Measurements from ENCODE around the gene NOD2. TPM values are rescaled to one million over a fixed set of nuclear protein-coding genes. Genes with fewer than 3 reads are reported as not detected.

NOD2 gene
- total RNA-seq, 1 donor from 2014 or later: 2.9 TPM

GRCh38 chr16:50712560-50712898 is 19.1 kb downstream of the NOD2 start:
- Mint-ChIP-seq H3K4me1 (peaks cover 23% of the 10 kb centered on the region), H3K4me3 (no peak overlapping the region), H3K36me3 (ENCODE audit: low read depth) (no peaks in the 10 kb centered on the region), H3K9me3 (no peaks in the 10 kb centered on the region), H3K27me3 (no peaks in the 10 kb centered on the region), H3K27ac (no peak overlapping the region)
- DNase-seq (no peak), ATAC-seq (ENCODE audit: low read depth) (no peak)
- no peak for TF ChIP-seq CTCF (IDR thresholded peaks at IDR 0.05)
- ChIA-PET CTCF (no interaction called here), POLR2A (no interaction called here)
- intact Hi-C loops (cut with micrococcal nuclease): no loop called here

- no peak overlapping the region for H3K27ac Mint-ChIP-seq
- no peak for TF ChIP-seq CTCF (IDR thresholded peaks at IDR 0.05)
- DNase-seq (no peak), ATAC-seq (ENCODE audit: low read depth) (no peak)
- H3K4me1 Mint-ChIP-seq: peaks cover 23% of the 10 kb centered on the region
- ChIA-PET CTCF (no interaction called here), POLR2A (no interaction called here)
- no peaks in the 10 kb centered on the region for H3K9me3 Mint-ChIP-seq
- no peaks in the 10 kb centered on the region for H3K27me3 Mint-ChIP-seq
- intact Hi-C loops (cut with micrococcal nuclease): no loop called here
- no peak overlapping the region for H3K4me3 Mint-ChIP-seq
- H3K36me3 Mint-ChIP-seq (ENCODE audit: low read depth): no peaks in the 10 kb centered on the region
Observed at GRCh38 chr16:50712956-50713355, 19.6 kb downstream of the NOD2 start.

- DNase-seq (no peak), ATAC-seq (ENCODE audit: low read depth) (no peak)
- no peaks in the 10 kb centered on the region for H3K9me3 Mint-ChIP-seq
- H3K36me3 Mint-ChIP-seq (ENCODE audit: low read depth): no peaks in the 10 kb centered on the region
- H3K4me1 Mint-ChIP-seq: no peaks in the 10 kb centered on the region
- H3K4me3 Mint-ChIP-seq: no peak overlapping the region
- H3K27me3 Mint-ChIP-seq: no peaks in the 10 kb centered on the region
- ChIA-PET POLR2A (interaction anchor here (1.2 kb wide), 1 partner anchor 13 kb away, joined by 3 read pairs; no protein-coding TSS in a partner anchor), CTCF (no interaction called here)
- no peak for TF ChIP-seq CTCF (IDR thresholded peaks at IDR 0.05)
- intact Hi-C loops (cut with micrococcal nuclease): no loop called here
- no peak overlapping the region for H3K27ac Mint-ChIP-seq
Observed at GRCh38 chr16:50717091-50717490, 23.7 kb downstream of the NOD2 start.

- ChIA-PET CTCF (no interaction called here), POLR2A (no interaction called here)
- no peak for TF ChIP-seq CTCF (IDR thresholded peaks at IDR 0.05)
- Mint-ChIP-seq H3K4me1 (no peaks in the 10 kb centered on the region), H3K27me3 (no peaks in the 10 kb centered on the region), H3K27ac (no peak overlapping the region), H3K36me3 (ENCODE audit: low read depth) (no peaks in the 10 kb centered on the region), H3K4me3 (no peak overlapping the region), H3K9me3 (no peaks in the 10 kb centered on the region)
- no peak for ATAC-seq (ENCODE audit: low read depth)
- DNase-seq: no peak
- intact Hi-C loops (cut with micrococcal nuclease): no loop called here
Observed at GRCh38 chr16:50717494-50717893, 24.1 kb downstream of the NOD2 start.

- POLR2A ChIA-PET: no interaction called here
- CTCF ChIA-PET: no interaction called here
- DNase-seq: no peak
- no peak for TF ChIP-seq CTCF (IDR thresholded peaks at IDR 0.05)
- no peak overlapping the region for H3K27ac Mint-ChIP-seq
- H3K4me3 Mint-ChIP-seq: no peak overlapping the region
- H3K36me3 Mint-ChIP-seq (ENCODE audit: low read depth): no peaks in the 10 kb centered on the region
- no peaks in the 10 kb centered on the region for H3K27me3 Mint-ChIP-seq
- no peaks in the 10 kb centered on the region for H3K4me1 Mint-ChIP-seq
- no peak for ATAC-seq (ENCODE audit: low read depth)
- intact Hi-C loops (cut with micrococcal nuclease): no loop called here
- H3K9me3 Mint-ChIP-seq: peaks cover 1% of the 10 kb centered on the region
Observed at GRCh38 chr16:50718061-50718760, 24.8 kb downstream of the NOD2 start.
